Activated CD8-positive, alpha-beta T cell treated with anti-CD3 and anti-CD28 coated beads for 36 hours (primary cell): ENCODE data around the gene PWWP2B. TPM values are rescaled to one million over a fixed set of nuclear protein-coding genes. Genes with fewer than 3 reads are reported as not detected.

Experiments used
- ATAC-seq: fragments of 200-7000 bp; cut with Tn5 transposase; one replicate; pipeline ENCODE4 v1.10.0; 2021; ENCODE audit warnings: mild to moderate bottlenecking, moderate library complexity
- CTCF ChIA-PET: fragments of 350-600 bp; sonication (Branson Sonifier 250); formaldehyde crosslinking; loops from one replicate; lab custom pipeline; 2021; ENCODE audit warnings: antibody characterized with exemption; lab: Charles Lee
- POLR2A ChIA-PET: fragments of 350-600 bp; sonication (Branson Sonifier 250); formaldehyde crosslinking; loops from one replicate; lab custom pipeline; 2021; ENCODE audit warnings: antibody characterized with exemption; lab: Charles Lee
- DNase-seq: peaks from one replicate; pipeline ENCODE4 v3.0.0-alpha.2; 2020
- H3K27ac Mint-ChIP-seq: one replicate; pipeline ENCODE4 v1.8.0; 2021; ENCODE audit warnings: mild to moderate bottlenecking, mixed read lengths
- H3K27me3 Mint-ChIP-seq: one replicate; pipeline ENCODE4 v1.8.0; 2021; ENCODE audit warnings: mixed read lengths
- H3K36me3 Mint-ChIP-seq: one replicate; pipeline ENCODE4 v1.8.0; 2021; ENCODE audit warnings: low read depth, mixed read lengths
- H3K4me1 Mint-ChIP-seq: one replicate; pipeline ENCODE4 v1.8.0; 2021; ENCODE audit warnings: low read depth, mixed read lengths
- H3K4me3 Mint-ChIP-seq: one replicate; pipeline ENCODE4 v1.8.0; 2021; ENCODE audit warnings: mild to moderate bottlenecking, moderate library complexity, mixed read lengths
- H3K9me3 Mint-ChIP-seq: one replicate; pipeline ENCODE4 v1.8.0; 2021; ENCODE audit warnings: mixed read lengths
- CTCF ChIP-seq: fragments of 200-600 bp; IDR thresholded peaks from one replicate; pipeline ENCODE4 v1.8.0; 2022; ENCODE audit warnings: antibody characterized with exemption, mild to moderate bottlenecking
- intact Hi-C: fragments of 100-400 bp; cut with micrococcal nuclease; formaldehyde crosslinking; loops from one replicate; pipeline ENCODE4 v1.10.0; 2022
- total RNA-seq, 2 experiments: library from RNA; stranded (reverse); gene quantifications; one replicate each; pipeline ENCODE4 v1.2.3, GENCODE V29; 2021

Gene PWWP2B
- total RNA-seq, 2 experiments from 2014 or later, result 6.0 to 6.6 TPM

- Mint-ChIP-seq H3K27me3 (no peaks in the 10 kb centered on the region), H3K27ac (peak overlapping the region; percentile 98), H3K4me1 (peaks cover 39% of the 10 kb centered on the region), H3K36me3 (no peaks in the 10 kb centered on the region), H3K4me3 (peak overlapping the region; percentile 77), H3K9me3 (no peaks in the 10 kb centered on the region)
- POLR2A ChIA-PET, result interaction anchor here (0.6 to 2.1 kb wide), 17 partner anchors 8 to 910 kb away, joined by 3 to 22 read pairs (median 4); partner anchors contain the start of genes BNIP3, FUOM and PWWP2B
- ATAC-seq (peak; percentile 60), DNase-seq (peak; percentile 94)
- no peak for TF ChIP-seq CTCF
- intact Hi-C loops, result no loop called here
- CTCF ChIA-PET, result interaction anchor here (0.7 to 1.6 kb wide), 11 partner anchors 10 to 118 kb away, joined by 3 to 7 read pairs (median 3); partner anchors contain the start of gene PWWP2B
Observed at GRCh38 chr10:132447446-132448247, 50.6 kb downstream of the PWWP2B start.

GRCh38 chr10:132448248-132448731, 51.3 kb downstream of the PWWP2B start:
- ChIA-PET POLR2A (interaction anchor here (0.6 to 2.1 kb wide), 8 partner anchors 15 to 910 kb away, joined by 3 to 22 read pairs (median 4); partner anchors contain the start of genes BNIP3, FUOM and PWWP2B), CTCF (interaction anchor here (1.6 kb wide), 1 partner anchor 87 kb away, joined by 5 read pairs; no protein-coding TSS in a partner anchor)
- peak overlapping the region; percentile 98 for H3K27ac Mint-ChIP-seq
- H3K27me3 Mint-ChIP-seq, result no peaks in the 10 kb centered on the region
- intact Hi-C loops, result no loop called here
- no peak for TF ChIP-seq CTCF
- no peaks in the 10 kb centered on the region for H3K9me3 Mint-ChIP-seq
- peaks cover 42% of the 10 kb centered on the region for H3K4me1 Mint-ChIP-seq
- peak overlapping the region; percentile 77 for H3K4me3 Mint-ChIP-seq
- no peaks in the 10 kb centered on the region for H3K36me3 Mint-ChIP-seq
- ATAC-seq (peak; percentile 28), DNase-seq (peak; percentile 87)

GRCh38 chr10:132449051-132449810, 52.2 kb downstream of the PWWP2B start:
- no peak for ATAC-seq
- POLR2A ChIA-PET, result interaction anchor here (0.8 kb wide), 1 partner anchor 123 kb away, joined by 3 read pairs; no protein-coding TSS in a partner anchor
- Mint-ChIP-seq H3K9me3 (no peaks in the 10 kb centered on the region), H3K4me1 (peaks cover 39% of the 10 kb centered on the region), H3K27ac (no peak overlapping the region), H3K4me3 (no peak overlapping the region), H3K27me3 (no peaks in the 10 kb centered on the region), H3K36me3 (no peaks in the 10 kb centered on the region)
- DNase-seq, result peak; percentile 41
- no peak for TF ChIP-seq CTCF
- CTCF ChIA-PET, result no interaction called here
- intact Hi-C loops, result no loop called here

DNA sequence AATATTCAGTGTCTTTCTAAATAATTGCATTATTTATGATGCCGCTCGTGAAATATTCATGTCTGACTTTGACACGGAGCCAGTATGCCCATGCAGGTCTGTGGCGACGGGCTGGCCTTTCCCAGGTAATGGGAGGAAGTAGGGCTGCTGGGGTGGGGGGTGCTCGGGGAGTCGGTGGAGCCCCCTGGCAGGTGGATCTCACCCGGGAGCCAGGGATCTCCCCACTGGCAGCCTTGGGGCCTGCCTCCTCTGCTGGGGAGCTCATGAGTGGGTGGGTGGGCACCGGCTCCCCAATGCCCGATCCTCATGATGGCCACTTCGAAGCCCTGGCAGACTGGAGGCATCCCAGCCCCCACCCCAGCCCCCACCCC, 52.8 kb downstream of the PWWP2B start:
- CTCF ChIA-PET, result no interaction called here
- H3K4me1 Mint-ChIP-seq, result peaks cover 37% of the 10 kb centered on the region

More for the DNA sequence above, 52.8 kb downstream of the PWWP2B start:
- DNase-seq (no peak), ATAC-seq (no peak)
- H3K4me3 Mint-ChIP-seq, result no peak overlapping the region
- intact Hi-C loops, result loop anchor here (5.0 to 10.0 kb wide), 2 partner anchors 62 to 235 kb away; no protein-coding TSS in a partner anchor
- POLR2A ChIA-PET, result interaction anchor here (0.8 kb wide), 1 partner anchor 122 kb away, joined by 3 read pairs; no protein-coding TSS in a partner anchor
- no peak for TF ChIP-seq CTCF
- H3K27ac Mint-ChIP-seq, result no peak overlapping the region
- H3K27me3 Mint-ChIP-seq, result no peaks in the 10 kb centered on the region
- no peaks in the 10 kb centered on the region for H3K9me3 Mint-ChIP-seq
- no peaks in the 10 kb centered on the region for H3K36me3 Mint-ChIP-seq
